ENCODE data around the gene RHEBL1.

Gene RHEBL1

DNA sequence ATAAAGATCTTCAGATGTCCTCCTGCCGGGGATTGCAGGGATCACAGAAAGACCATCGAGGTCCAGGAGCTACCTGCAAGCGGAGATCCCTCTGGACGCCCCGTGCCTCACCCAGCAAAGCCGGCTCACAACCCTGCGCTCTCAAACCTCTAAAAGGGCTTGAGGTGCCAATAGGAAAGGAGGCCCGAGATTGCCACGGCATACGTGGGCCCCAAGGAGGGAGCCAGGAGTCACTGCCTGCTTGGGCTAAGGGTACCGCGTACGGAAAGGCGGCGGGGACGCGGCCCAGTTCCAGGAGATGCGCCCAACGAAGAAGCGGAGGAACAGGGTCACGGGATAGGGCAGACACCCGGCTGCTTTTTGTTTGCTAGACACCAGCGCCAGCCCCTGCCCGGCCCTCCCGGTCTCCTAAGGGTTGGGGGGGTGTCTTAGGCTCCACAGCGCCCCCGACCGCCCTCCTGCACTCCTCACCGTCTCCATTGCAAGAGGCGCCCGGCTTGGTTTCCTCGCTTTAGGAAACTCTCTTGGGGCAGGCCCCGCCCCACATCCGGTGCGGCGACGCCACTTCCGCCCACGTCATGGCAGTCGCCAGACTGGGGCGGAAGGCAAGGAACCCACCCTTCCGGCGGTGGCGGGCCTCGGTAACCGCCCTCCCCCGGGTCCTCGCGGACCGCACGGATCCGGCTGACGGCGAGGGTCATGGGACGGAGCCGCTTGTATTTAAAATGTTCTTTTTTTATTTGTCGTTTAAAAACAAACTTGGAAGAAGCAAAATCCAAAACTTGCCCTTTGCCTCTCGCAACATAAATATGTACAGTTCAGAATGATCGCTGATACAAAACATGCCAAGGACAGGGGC is 51.3 kb downstream of the RHEBL1 start, which contains the start of gene PRKAG1:
TSS of gene PRKAG1 (minus strand) at position 516 of the 859 bp plus-strand sequence. CDS start at position 480, 36 bp downstream.
- peak; percentile 96 for DNase-seq

DNA sequence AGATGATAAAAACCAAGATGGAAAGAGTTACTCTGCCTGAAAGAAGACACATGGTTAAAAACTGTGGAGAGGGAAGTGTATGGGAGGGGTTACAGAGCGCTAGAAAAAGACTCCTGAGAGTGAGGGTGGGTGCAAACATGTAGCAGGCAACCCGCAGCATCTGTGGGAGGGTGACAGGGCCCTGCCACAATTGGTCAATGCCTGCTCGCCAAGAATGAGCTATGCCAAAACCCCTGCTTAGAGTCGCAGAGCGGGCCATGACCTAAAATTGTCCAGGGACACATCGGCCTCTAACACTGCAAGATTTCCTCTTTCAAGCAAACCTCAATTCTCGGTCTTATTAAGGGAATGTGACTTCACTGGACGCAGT is 51.9 kb downstream of the RHEBL1 start:
- peak; percentile 61 for DNase-seq

DNA sequence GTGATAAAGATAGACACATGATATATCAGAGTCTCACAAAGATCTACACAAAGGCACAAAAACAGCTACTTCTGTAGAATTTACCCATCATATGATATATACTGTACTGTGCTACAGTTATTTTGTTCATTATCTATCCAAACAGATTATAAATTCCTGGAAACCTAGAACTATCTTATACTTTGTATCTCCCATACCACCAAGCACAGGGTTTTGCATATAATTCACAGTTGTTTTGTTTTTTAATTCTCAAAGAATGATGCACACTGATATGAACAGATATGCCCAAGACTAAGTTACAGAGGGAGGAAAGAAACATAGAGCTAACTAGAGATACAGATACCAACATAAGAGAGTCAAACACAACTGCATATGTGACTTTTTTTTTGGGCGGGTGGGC is 54.6 kb downstream of the RHEBL1 start:
- no peak for DNase-seq
